ENCODE results near the gene RFC1.
A peak's percentile ranks its signal among the peaks of the same experiment; 100 is the strongest.

RFC1 gene

DNA sequence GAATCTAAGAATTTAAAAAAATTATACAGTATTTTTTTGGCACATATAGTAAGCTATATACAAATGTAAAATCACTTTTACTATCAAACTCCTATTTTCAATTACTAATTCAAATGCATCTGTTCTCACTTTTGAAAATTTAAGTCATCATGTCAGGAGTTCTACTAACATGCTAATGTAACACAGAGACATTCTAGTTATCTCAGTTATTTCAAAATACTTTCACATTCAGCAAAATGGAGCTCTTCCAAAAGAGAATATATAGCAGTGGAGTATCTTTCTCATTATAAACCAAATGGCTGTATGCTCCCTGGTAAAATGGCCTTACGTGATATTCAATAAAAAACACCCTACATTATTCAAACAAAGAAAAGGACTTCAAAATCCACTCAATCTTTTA is 42.3 kb downstream of the RFC1 start:
- DNase-seq (ENCODE audit: low read depth) = peak; percentile 8
- TF ChIP-seq, protein P1, sequence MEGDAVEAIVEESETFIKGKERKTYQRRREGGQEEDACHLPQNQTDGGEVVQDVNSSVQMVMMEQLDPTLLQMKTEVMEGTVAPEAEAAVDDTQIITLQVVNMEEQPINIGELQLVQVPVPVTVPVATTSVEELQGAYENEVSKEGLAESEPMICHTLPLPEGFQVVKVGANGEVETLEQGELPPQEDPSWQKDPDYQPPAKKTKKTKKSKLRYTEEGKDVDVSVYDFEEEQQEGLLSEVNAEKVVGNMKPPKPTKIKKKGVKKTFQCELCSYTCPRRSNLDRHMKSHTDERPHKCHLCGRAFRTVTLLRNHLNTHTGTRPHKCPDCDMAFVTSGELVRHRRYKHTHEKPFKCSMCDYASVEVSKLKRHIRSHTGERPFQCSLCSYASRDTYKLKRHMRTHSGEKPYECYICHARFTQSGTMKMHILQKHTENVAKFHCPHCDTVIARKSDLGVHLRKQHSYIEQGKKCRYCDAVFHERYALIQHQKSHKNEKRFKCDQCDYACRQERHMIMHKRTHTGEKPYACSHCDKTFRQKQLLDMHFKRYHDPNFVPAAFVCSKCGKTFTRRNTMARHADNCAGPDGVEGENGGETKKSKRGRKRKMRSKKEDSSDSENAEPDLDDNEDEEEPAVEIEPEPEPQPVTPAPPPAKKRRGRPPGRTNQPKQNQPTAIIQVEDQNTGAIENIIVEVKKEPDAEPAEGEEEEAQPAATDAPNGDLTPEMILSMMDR (conservative IDR thresholded peaks at IDR 0.05; ENCODE audit: low read length) = no peak
- no peak overlapping the region for H3K4me3 ChIP-seq (ENCODE audit: low read length)

DNA sequence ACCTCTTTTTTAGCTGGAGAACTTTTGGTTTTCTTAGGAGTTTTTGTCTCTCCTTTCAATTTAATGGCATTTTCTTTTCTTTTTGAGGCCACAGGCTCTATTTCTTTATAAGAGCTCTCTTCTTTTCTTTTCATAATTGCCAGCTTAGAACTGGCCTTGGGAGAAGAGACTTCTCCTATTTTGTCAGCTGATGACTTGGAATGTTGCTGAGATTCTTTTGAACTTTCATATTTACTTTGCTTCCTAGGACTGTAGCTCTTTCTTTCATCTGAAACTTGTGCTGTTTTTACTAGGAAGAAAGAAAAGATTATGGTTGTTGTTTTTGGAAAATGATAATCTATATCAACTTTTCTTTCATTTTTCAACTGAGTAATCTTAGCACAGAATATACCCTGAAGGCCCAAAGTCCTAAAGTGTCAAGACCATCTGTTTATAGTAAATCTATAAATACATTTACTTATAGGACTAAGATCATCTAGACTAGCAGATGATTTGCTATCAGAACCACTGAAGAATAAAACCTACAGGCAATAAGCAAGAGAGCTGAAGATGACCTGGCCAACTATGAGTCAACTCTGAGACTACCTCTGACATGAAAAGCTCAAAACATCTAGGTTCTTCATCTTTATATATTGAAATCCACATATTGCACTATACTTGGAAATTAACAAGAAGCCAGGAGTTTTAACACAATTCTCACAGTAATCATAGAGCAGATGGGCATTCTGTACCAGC is 45.6 kb downstream of the RFC1 start:
- H3K4me3 ChIP-seq (ENCODE audit: low read length) = no peak overlapping the region
- TF ChIP-seq, protein P1 (conservative IDR thresholded peaks at IDR 0.05; ENCODE audit: low read length) = no peak
- DNase-seq (ENCODE audit: low read depth) = peak; percentile 14

DNA sequence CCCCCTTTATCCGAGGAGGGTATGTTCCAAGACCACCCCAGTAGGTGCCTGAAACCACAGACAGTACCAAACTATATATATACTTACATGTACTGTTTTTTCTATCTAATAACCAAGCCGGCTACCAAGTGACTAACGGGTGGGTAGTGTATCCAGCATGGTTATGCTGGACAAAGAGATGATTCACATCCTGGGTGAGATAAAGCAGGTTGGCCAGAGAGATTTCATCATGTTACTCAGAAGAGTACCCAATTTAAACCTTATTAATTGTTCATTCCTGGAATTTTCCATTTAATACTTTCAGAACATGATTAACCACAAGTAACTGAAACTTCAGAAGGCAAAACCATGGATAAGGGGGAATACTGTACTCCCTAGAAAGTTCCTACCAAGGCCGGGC is 46.5 kb downstream of the RFC1 start:
- H3K4me3 ChIP-seq (ENCODE audit: low read length) = no peak overlapping the region
- DNase-seq (ENCODE audit: low read depth) = peak; percentile 81

DNA sequence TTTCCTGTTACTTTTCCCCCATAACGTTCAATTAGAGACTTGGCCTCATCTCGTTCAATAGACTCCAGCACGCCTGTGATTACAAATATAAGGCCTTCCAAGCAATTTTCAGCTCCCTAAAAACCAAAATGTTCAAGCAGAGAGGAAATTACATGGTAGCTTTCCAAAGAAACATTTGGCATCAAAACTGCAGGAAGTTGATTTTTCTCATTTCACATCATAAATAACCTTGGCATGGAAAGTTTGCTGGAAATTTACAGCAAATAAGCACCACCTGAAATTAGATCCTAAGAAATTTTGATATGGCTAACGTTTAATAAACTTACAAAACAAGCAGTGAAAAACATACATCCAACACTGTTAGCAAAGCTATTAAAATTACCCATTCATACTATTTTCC is 53.3 kb downstream of the RFC1 start:
- TF ChIP-seq, protein P1 (conservative IDR thresholded peaks at IDR 0.05; ENCODE audit: low read length) = no peak
- no peak overlapping the region for H3K4me3 ChIP-seq (ENCODE audit: low read length)
- no peak for DNase-seq (ENCODE audit: low read depth)

More for the DNA sequence above, 46.5 kb downstream of the RFC1 start:
- TF ChIP-seq, protein P1 (conservative IDR thresholded peaks at IDR 0.05; ENCODE audit: low read length) = no peak

DNA sequence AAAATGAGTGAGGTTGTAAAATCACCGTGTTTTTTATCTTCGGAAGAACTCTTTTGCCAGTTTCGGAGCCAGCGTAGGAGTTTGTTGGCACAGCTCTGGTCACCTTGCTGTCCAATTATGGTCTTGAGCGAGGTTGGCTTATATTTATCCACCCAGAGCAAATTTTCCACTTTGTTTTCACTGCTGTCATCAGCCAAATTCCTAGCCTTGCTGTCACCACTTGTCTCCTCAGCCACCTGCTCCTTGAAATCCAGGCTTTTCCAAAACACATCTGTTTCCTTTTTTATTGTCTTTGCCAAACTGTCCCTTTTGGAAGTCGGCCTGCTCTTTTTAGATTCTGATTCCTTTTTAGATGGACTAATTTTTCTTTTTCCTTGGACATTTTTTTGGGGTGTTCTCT is 57.6 kb downstream of the RFC1 start:
- TF ChIP-seq, protein P1 (conservative IDR thresholded peaks at IDR 0.05; ENCODE audit: low read length) = no peak
- DNase-seq (ENCODE audit: low read depth) = peak; percentile 5
- no peak overlapping the region for H3K4me3 ChIP-seq (ENCODE audit: low read length)

DNA sequence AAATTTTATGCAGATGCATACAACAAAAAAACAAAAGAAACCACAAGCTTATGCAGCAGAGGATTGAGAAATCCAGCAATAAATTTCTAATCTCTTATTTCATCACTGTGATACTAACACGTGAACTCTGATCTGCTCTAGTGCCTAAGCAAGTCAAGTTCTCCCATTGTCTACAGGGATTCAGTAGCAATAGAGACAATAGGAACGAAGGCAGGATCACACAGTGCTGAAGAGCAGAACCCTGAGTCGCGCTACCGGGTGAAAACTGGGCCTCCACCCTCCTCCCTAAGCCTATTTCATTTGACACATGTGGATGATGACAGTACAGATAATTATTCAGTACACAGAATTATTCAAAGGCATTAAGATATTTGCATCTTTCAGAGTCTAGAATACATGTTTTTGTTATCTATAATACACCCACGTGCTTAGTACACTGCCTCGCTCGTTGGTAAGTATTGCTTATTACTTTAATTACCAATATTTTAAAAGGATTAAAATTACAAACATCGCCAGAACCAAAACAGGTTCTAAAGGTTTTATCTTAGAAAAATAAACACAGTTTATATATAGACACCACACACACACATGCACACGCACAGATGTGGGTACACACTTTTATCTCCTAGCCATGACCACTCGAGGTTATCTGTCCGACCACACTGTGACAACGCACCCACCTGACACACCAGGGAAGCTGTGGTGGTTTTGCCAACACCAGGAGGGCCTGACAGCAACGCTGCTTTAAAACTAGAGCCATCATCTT is 60.1 kb downstream of the RFC1 start:
- DNase-seq (ENCODE audit: low read depth) = peak; percentile 14
- no peak overlapping the region for H3K4me3 ChIP-seq (ENCODE audit: low read length)
- TF ChIP-seq, protein P1 (conservative IDR thresholded peaks at IDR 0.05; ENCODE audit: low read length) = no peak

DNA sequence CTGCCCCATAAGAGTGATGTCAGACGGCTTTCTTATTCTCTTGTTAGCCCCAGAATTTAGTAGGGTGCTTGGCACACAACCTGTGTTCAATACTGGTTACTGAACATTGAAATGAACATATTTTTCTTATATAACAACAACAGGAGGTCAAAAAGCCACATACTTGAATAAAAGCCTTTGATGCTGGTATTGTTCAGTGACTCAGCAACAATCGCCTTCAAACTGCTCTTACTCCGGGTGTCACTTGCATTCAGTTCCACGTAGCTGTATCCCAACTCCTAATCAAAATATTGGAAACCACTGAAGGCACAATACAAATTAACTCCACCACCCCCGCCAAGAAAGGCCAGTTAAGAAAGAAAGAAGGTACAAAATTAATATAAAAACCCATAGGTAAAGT is 61.5 kb downstream of the RFC1 start:
- no peak for DNase-seq (ENCODE audit: low read depth)
- TF ChIP-seq, protein P1 (conservative IDR thresholded peaks at IDR 0.05; ENCODE audit: low read length) = no peak
- H3K4me3 ChIP-seq (ENCODE audit: low read length) = no peak overlapping the region
